NCI-H446 (cell line): ENCODE data around the gene AQP9.
"Not testable (repeated sequence)": the region's sequence is repeated elsewhere in the genome, so short reads cannot be mapped to it uniquely, and the experiment has no call there.

Experiments
- DNase-seq, 2 experiments: peaks; one replicate each; lab custom pipeline; 2025; lab: John Stamatoyannopoulos, UW

AQP9 gene, protein sequence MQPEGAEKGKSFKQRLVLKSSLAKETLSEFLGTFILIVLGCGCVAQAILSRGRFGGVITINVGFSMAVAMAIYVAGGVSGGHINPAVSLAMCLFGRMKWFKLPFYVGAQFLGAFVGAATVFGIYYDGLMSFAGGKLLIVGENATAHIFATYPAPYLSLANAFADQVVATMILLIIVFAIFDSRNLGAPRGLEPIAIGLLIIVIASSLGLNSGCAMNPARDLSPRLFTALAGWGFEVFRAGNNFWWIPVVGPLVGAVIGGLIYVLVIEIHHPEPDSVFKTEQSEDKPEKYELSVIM

DNA sequence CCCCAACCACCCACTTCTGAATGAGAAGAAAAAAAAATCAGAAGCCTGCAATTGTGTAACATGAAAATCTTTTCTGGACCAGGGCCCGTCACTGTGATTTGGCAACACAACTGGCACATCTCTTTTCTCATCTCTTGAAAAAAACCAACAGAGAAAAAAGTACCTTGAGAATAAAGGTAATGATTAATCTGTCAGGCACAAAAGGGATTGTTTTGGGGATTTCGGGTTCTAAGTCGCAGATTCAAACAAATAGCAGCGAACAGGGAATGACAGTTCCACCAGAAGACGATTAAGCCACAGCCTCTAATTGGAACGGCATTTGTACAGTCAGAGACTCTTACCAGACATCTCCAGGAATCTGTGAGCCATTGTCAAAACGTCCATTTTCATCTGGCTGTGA, at the start of gene AQP9:
TSS of gene AQP9 (plus strand) at position 276 of the 400 bp plus-strand sequence. CDS start 185 bp downstream, outside the sequence.
- no peak for DNase-seq

DNA sequence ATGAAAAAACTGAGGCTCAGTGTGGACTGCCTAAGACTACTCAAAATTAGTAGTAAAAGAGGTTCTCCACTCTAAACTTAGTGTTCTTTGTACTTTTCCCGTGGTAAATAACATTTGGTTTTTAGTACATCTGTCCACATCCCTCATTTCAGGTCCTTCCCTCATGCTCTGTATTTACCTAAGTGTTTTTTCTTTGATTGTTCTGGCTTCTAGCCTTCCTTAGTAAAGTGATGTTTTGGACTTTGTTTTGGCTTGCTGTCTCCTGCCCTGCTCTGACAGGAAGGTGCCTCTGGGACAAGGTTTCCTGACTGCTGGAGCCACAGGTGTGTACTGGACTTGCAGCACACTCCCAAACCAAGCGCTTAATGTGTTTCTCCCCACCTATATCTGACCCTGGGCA, 42.8 kb upstream of the AQP9 start:
- DNase-seq = no peak

DNA sequence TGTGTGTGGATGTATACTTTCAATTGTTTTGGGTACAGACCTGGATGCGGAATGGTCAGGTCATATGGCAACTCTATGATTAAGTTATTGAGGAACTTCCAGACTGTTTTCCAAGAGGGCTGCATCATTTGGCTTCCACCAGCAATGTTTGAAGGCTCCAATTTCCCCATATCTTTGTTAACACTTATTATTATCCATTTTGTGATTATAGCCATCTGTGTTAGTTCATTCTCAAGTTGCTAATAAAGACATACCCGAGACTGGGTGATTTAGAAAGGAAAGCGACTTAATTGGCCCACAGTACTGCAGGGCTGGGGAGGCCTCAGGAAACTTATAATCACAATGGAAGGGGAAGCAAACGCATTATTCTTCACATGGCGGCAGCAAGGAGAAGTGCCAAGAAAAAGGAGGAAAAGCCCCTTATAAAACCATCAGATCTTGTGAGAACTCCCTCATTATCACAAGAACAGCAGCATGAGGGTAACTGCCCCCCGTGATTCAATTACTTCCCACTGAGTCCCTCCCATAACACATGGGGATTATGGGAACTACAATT, 41.6 kb upstream of the AQP9 start:
- no peak for DNase-seq

DNA sequence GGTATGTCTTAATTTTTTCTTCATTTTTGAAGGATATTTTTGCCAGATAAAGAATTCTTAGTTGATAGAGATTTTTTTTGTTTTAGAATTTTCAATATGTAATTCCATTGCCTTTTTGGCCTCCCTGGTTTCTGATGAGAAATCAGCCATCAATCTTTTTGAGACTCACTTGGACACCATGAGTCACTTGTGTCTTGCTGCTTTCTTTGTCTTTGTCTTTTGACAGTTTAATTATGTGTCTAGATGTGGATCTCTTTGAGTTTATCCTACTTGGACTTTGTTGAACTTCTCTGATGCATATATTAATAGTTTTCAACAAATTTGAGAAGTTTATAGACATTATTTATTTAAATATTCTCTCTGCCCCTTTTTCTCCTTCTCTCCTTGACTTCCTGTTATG, 34.7 kb upstream of the AQP9 start:
- DNase-seq = no peak

DNA sequence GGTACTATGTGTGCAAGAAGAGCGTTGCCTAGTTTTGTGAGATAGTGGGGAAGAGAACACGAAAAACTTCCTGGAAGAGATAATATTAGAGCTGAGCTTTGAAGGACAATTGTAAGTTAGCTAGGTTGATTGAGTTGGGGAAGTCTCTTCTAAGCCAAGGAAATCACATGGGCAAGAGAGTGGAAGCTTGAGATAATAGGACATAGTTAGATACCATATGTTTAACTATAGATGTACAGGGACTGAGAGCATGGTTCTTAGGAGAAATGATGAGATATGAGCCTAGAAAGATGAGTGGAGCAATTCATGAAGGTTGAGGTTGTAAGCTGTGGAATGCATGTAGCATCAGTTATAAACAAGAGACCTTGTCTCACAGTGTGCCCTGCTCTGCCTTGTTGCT, 30.1 kb upstream of the AQP9 start:
- no peak for DNase-seq

DNA sequence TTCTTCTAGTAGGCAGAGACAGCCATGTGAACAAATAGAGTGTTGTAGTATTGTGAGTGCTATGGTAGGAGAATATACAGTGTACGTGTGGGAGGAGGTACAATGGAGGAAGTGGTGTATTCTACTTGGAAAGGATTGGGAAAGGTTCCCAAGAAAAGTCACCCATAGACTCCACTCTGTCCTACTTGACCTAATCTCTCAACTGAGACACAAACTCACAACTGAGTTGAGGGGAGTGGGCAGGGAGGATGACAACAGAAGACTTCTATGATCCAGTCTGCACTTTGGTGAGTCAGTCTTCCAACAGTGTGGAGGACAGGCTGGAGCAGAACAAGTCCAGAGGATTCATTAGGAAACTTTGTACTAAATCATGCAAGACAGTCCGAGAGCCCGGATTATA, 28.8 kb upstream of the AQP9 start:
- DNase-seq = no peak

DNA sequence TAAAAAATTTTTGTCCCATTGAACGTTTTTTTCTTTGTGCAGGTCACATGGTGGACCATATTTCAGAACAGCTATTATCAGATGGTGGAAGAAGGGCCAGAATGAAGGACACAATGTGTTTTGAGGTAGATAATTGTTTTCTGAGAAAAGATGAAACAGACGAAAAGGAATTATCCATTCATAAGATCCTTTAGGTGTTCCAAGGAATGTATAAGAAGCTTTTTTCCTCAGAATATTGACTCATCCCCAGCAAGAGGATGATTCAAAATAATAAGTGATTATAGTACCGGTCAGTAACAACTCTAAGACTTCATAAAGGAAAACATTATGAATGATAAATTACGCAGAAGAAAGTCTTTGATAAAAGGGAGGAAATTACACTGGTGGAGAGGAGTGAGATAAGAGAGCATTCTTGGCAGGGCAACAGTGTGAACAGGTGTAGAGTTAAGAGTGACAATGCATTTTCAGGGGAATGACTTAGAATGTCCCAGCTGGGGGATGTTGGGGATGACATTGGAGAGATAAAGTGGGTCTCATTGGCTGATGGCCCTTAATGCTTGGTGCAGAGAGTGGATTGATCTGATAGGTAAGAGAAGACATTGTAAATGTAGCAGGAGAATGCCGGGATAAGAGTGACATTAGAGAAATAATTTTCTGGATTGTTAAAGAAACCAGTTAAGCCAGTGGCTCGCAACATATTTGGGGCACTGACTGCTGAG, 27.0 kb upstream of the AQP9 start:
- no peak for DNase-seq

DNA sequence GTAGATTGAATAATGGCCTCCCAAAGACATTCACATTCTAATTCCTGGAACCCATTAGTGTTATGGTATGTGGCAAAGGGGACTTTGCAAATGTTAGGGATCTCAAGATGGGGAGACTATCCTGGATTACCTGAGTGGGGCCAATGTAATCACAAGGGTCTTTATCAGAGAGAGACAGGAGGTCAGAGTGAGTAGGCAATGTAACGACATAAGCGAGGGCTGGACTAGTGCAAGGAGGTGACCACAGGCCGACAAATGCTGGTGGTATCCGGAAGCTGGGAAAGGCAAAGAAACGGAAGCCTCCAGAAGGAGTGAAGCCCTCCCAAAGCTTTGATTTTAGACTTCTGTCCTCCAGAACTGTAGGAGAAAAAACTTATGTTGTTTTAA, 26.5 kb upstream of the AQP9 start:
- no peak for DNase-seq

DNA sequence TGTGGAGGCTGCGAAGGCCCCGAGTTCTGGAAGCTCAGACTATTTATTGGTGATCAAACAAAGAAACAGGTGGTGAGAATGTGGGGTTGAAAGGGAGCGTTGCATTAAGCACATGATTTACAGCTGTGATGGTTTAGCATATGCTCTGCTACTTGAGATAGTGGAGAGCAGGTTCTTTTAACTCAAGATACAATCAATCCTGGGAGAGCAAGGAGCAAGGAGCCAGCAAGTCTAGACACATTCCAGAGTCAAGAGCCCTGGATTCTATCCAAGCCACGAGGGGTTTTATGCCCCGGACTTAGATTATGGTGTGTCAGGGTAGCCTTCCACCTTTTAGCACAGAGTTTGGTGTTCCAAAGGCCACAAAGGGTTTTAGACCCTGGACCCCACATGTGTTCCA, 24.8 kb upstream of the AQP9 start:
- DNase-seq = not testable (repeated sequence)

DNA sequence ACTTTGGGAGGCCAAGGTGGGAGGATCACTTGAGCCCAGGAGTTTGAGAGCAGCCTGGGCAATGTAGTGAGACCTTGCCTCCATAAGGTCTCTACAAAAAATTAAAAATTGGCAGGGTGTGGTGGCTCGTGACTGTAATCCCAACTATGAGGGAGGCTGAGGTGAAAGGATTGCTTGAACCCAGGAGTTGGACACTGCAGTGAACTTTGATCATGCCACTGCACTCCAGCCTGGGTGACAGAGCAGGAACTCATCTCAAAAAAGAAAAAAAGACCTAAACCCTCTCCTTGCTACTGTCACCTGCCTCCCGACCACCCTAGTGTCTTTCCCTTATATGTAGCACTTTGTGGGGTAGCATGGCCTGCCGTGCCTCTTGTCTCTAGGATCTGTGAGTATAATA, 23.8 kb upstream of the AQP9 start:
- DNase-seq = no peak

DNA sequence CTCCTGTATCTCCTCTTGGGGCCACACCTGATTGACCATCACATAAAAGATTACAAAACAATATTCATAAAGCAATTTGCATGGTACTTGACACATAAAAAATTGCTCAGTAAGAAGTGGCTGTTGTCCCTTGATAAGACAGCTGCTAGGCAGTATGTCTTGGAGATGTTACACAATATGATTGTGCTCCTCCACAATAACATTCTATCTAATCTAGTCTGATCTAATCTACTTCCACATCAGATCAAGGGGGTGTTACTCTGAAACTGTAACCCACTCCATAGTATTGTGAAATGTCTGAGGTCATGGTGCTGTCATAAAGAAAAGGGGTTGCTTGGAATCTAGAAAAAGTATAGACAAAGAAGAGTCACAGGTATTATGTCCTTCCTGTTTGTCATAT, 23.4 kb upstream of the AQP9 start:
- no peak for DNase-seq

DNA sequence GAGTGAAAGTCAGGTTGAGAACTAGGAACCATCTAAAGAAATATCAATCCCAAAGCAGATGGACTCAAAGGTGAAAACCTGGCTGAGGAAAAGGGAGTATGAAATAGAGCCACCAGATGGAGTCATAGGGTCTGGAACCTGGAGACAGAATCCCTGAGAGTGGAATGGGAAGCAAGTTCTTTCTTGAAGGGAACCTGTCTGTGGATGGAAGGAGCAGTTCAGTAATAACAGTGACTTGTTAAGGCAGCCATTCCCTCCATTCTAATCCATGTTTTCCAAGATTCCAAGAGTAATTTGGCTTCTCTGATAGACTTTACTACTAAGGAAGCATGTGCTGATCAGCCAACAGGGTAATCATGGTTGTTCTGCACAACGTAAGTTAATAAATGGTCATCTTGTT, 22.5 kb upstream of the AQP9 start:
- no peak for DNase-seq

DNA sequence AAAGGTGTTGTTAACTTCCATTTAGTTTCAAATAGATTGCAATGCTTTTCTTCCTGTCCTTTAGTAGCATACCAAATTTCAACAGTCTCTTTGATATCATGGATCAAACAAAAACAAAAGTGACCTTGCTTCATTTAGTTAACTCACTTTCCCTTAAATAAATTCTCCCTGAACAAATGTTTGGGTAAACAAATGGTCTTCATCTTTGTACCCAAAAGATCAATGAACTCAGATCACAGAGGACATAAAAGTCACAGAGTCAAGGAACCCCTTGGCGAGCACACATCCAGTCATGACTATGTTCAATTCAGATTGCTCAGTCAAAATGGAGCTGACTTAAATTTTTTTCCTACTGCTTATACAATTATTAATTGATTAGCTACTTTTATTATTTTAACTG, 20.6 kb upstream of the AQP9 start:
- DNase-seq = no peak

DNA sequence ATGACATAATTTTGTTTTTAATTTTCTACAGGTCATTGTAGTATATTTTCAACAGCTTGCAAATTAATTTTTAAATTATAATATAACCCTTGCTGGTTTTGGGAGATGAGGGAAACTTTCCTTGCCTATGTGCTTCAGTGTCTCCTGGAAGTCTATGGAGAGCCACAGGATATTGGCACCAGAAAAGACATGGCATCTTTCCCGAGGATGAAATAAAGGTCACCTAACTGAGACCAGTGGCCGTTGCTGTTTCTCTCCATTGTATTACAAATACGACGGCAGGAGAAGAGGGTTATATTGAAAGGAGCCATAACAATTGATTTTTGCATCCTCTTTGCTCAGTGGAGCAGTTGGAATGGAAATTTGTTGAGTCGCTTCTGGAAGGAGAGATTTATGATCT, 19.9 kb upstream of the AQP9 start:
- no peak for DNase-seq

DNA sequence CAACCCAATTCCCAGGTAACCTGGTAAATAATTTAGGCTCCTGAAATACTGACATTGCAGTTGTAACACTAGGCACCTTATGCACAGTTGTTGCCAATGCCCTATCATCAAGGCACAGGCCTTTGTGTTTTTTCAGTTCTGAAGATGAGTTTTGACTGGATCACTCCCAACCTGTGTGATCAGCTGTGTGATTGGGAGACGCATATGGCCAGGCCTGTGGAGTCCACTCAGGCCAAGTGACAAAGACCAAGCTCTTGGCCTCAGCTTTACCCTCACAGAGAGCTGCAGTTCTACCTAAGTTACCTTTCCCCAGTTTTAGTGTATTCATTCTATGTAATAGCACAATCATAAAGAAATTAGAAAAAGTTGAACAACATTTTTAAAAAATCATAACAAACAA, 19.2 kb upstream of the AQP9 start:
- DNase-seq = no peak

DNA sequence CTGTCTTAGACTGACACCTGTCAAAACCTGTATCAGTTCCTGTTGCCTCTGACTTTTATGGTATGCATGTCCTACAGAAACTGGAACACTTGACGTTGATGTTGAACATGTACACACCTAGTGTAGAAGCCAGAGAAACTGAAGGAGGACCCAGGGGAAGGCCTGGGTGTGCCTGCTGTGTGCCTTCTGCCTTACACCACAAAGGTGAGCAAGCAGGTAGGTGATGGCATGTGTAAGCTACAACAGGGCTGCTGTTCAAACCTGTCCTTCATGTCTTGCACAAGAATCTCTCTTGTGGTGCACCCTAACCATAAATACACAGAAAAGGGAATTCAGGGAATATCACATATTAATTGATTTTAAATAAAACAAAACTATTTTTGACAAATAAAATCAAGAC, 13.6 kb upstream of the AQP9 start:
- no peak for DNase-seq

DNA sequence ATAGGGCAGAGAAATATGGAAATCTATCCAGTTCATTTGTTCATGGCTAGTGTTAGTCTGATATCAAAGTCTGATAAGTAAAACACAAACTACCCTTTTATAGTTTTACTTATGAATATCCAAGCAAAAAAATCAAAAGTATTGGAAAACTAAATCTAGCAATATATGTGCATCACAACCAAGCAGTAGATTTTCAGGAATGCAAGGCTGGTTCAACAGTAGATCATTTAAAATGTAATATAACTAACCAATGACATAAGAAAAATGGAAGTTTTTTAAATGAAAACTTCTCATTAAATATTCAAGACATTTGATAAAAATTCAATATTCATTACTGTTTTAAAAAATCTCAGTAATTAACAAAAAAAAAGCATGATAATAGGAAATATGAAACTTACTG, 12.8 kb upstream of the AQP9 start:
- DNase-seq = no peak

DNA sequence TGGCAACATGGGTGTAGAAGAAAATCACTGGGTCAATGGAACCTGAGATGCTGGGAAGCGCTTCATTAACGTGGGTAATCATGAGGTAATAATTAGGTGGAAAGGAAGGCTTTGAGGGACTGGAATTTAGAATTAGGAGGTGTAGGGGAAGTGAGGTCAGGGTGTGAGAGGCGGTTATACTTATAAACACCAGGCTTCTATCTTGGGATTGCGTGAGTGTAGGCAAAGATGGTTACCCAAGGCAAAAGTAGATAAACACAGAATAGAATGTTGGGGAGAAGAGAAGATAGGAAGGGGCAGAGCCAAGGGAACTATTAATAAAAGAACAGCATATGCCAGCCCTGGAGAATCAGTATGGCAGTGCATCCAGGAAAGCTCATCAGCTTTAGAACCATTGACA, 3.3 kb upstream of the AQP9 start:
- no peak for DNase-seq

DNA sequence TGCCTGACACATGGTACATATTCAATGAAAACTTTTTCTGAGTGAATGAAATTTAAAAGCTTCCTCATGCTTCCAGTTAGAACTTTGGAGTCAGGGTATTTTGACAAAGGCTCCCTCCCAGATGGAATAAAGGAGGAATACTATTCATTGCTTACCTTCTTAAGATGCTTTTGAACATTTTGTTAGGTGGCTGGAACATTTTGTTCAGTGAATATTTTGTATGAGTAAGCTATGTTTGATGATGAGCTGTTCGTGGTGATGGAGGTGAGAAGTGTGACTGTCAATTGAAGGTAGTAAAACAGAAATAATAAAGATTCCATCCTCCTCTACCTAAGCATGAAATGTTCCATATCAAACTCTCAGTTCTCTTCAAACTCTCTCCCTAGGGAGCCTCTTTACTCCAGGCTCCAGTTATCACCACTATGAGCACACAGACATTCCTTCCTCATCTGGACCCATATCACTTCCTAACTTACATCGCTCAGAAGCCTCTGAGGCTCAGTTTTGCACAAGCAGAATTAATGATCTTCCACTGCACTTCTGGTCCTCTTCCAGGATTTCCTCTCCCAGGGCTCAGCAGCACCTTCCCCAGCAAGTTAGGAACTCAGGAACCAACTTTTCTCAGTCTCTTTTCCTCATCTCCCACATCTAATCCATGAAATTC, 2.5 kb upstream of the AQP9 start:
- no peak for DNase-seq

DNA sequence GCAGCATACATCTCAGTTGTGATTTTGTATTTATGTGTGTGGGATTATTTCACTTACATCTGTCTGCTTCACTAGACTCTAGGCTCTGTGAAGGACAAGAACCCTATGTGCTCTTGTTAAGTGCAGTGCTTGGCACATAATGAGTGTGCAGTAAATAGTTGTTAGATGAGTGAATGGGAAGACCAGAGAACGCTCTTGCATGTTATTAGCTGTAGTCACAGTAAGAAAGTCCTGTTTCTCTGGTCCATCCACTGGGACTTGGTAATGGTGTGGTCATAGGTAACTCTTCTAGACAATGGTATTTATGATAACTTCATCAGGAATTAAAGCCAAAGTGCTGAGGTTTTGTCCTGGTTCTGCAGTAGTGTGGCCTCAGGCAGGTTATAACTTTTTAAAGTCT, 1.4 kb upstream of the AQP9 start:
- DNase-seq = no peak

DNA sequence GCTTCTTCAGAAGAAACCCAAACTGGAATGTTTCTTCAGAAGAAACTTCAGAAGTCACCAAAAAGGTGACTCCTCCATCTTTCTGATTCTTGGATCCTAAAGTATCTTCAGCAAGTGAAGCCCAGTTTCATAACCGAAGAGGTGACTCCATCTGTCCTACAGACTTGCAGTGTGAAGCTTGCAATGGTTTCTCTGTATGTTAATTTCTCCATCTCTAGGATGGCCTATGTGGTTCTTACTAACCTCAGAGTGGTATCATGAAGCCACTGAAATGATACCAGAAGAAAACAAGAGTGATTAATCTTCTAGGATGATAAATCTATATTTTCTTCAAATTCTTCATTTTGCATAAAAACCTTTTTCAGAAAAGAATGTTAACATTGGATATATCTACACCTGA, 495 bp upstream of the AQP9 start:
- DNase-seq = no peak

DNA sequence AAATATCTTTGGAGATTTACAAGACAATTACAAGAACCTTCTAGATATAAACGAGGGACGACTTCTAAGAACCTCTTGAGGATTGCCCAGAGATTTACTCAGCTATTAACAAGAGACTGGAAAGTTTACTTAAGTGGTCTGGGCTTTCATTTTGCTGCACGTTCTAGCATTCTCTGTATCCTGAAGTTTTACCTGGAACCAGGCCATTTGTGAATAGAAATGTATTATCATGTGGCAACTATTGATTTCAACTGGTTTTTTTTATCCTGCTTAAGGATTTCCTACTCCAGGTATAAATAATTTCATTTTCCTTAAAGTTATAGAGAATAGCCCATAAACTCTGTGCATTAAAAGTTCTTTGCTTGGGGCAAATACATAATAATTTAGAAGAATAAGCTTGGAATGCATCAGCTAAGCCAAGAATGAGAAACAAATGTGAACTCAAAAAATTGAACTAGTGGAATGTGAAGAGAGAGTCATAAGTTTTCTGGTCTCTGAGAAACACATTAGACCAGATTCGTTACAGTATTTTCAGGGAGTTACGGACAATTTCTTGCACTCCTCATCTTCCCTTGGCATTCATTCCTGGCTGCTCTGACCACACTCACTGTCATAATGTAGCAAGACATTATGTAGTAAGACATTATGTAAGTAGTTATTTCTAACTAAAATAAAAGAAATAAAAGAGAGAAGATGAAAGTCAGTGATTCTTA, 1.3 kb downstream of the AQP9 start:
- no peak for DNase-seq
